H9 (cell line): ENCODE measurements around the gene CDADC1. TPM values are rescaled to one million over a fixed set of nuclear protein-coding genes. Genes with fewer than 3 reads are reported as not detected.

Experiments used
- DNase-seq: peaks from one replicate; pipeline ENCODE4 v3.0.0-alpha.2; 2017
- H2AFZ ChIP-seq: one replicate; pipeline ENCODE4 v1.6.1; 2013; ENCODE audit warnings: mild to moderate bottlenecking, low read length, control low read depth, moderate library complexity
- H2AK5ac ChIP-seq: 2 replicates; pipeline ENCODE4 v1.6.1; 2013; ENCODE audit warnings: low read length, control low read depth, mixed read lengths; ENCODE audit not compliant: insufficient read length
- H2BK120ac ChIP-seq: one replicate; pipeline ENCODE4 v1.6.1; 2013; ENCODE audit warnings: low read depth, mild to moderate bottlenecking, low read length, control low read depth, inconsistent platforms; ENCODE audit not compliant: poor library complexity, severe bottlenecking
- H2BK12ac ChIP-seq: 2 replicates; pipeline ENCODE4 v1.6.1; 2013; ENCODE audit warnings: low read length, control low read depth, mixed read lengths, low read depth; ENCODE audit not compliant: insufficient read length
- H2BK15ac ChIP-seq: 2 replicates; pipeline ENCODE4 v1.6.1; 2013; ENCODE audit warnings: low read depth, low read length, control low read depth
- H2BK20ac ChIP-seq: one replicate; pipeline ENCODE4 v1.6.1; 2013; ENCODE audit warnings: low read depth, mild to moderate bottlenecking, low read length, control low read depth, inconsistent platforms; ENCODE audit not compliant: poor library complexity, severe bottlenecking
- H2BK5ac ChIP-seq: 2 replicates; pipeline ENCODE4 v1.6.1; 2013; ENCODE audit warnings: low read length, control low read depth, mixed read lengths; ENCODE audit not compliant: insufficient read length
- H3K14ac ChIP-seq: 2 replicates; pipeline ENCODE4 v1.6.1; 2013; ENCODE audit warnings: low read length, control low read depth; ENCODE audit not compliant: insufficient read depth
- H3K18ac ChIP-seq: 2 replicates; pipeline ENCODE4 v1.6.1; 2013; ENCODE audit warnings: low read depth, mild to moderate bottlenecking, mixed read lengths, low read length, control low read depth; ENCODE audit not compliant: insufficient read length
- H3K23ac ChIP-seq: 2 replicates; pipeline ENCODE4 v1.6.1; 2013; ENCODE audit warnings: low read length, control low read depth, mixed read lengths, low read depth; ENCODE audit not compliant: insufficient read length
- H3K23me2 ChIP-seq: 2 replicates; pipeline ENCODE4 v1.6.1; 2013; ENCODE audit warnings: low read depth, mild to moderate bottlenecking, mixed read lengths, low read length, control low read depth; ENCODE audit not compliant: insufficient read length, poor library complexity, severe bottlenecking
- H3K27ac ChIP-seq: 2 replicates; pipeline ENCODE4 v1.5.1; 2013; ENCODE audit warnings: low read length, control low read depth, mixed read lengths, low read depth; ENCODE audit not compliant: insufficient read length
- H3K27me3 ChIP-seq: 2 replicates; pipeline ENCODE4 v1.6.1; 2013; ENCODE audit warnings: low read length, control low read depth, inconsistent platforms; ENCODE audit not compliant: insufficient read depth
- H3K4ac ChIP-seq: 2 replicates; pipeline ENCODE4 v1.6.1; 2013; ENCODE audit warnings: low read depth, mild to moderate bottlenecking, control low read depth, inconsistent platforms, low read length, moderate library complexity
- H3K4me1 ChIP-seq: 2 replicates; pipeline ENCODE4 v1.6.1; 2013; ENCODE audit warnings: low read length, control low read depth, inconsistent platforms; ENCODE audit not compliant: insufficient read depth
- H3K4me2 ChIP-seq: 2 replicates; pipeline ENCODE4 v1.6.1; 2013; ENCODE audit warnings: low read length, control low read depth, mixed read lengths; ENCODE audit not compliant: insufficient read length, insufficient read depth
- H3K56ac ChIP-seq: 2 replicates; pipeline ENCODE4 v1.6.1; 2013; ENCODE audit warnings: low read depth, mild to moderate bottlenecking, mixed read lengths, low read length, control low read depth; ENCODE audit not compliant: insufficient read length
- H3K79me1 ChIP-seq: 2 replicates; pipeline ENCODE4 v1.6.1; 2013; ENCODE audit warnings: low read depth, mild to moderate bottlenecking, moderate library complexity, low read length, control low read depth, inconsistent platforms; ENCODE audit not compliant: insufficient read depth, poor library complexity, severe bottlenecking
- H3K79me2 ChIP-seq: 2 replicates; pipeline ENCODE4 v1.6.1; 2013; ENCODE audit warnings: low read length, control low read depth, inconsistent platforms; ENCODE audit not compliant: insufficient read depth
- H3K9ac ChIP-seq: 2 replicates; pipeline ENCODE4 v1.6.1; 2013; ENCODE audit warnings: low read length, control low read depth, mixed read lengths; ENCODE audit not compliant: insufficient read length; ENCODE audit errors: extremely low read depth
- H3K9me3 ChIP-seq: one replicate; pipeline ENCODE4 v1.6.1; 2013; ENCODE audit warnings: low read depth, low read length, inconsistent platforms; ENCODE audit not compliant: control insufficient read depth
- H3T11ph ChIP-seq: one replicate; pipeline ENCODE4 v1.6.1; 2013; ENCODE audit warnings: mild to moderate bottlenecking, low read length, control low read depth, inconsistent platforms
- H4K20me1 ChIP-seq: one replicate; pipeline ENCODE4 v1.6.1; 2013; ENCODE audit not compliant: control insufficient read depth, insufficient read length, insufficient read depth
- H4K5ac ChIP-seq: 2 replicates; pipeline ENCODE4 v1.6.1; 2013; ENCODE audit warnings: low read depth, mild to moderate bottlenecking, mixed read lengths, low read length, control low read depth; ENCODE audit not compliant: insufficient read length
- H4K8ac ChIP-seq: replicated peaks from 2 replicates; pipeline ENCODE4 v1.6.1; 2013; ENCODE audit warnings: low read length, control low read depth, mixed read lengths, low read depth; ENCODE audit not compliant: insufficient read length
- H4K91ac ChIP-seq: 2 replicates; pipeline ENCODE4 v1.6.1; 2013; ENCODE audit warnings: low read depth, mild to moderate bottlenecking, moderate library complexity, mixed read lengths, low read length, control low read depth; ENCODE audit not compliant: insufficient read length
- H3K27ac Mint-ChIP-seq, 3 experiments: 2 replicates in 2 of 3; 3 replicates in 1 of 3; pipeline ENCODE4 v1.8.0; 2020 to 2021; ENCODE audit warnings: mixed read lengths in 3 of 3, mild to moderate bottlenecking in 1 of 3, moderate library complexity in 1 of 3
- H3K27me3 Mint-ChIP-seq: 2 replicates; pipeline ENCODE4 v1.8.0; 2021; ENCODE audit warnings: low read depth, mild to moderate bottlenecking, moderate library complexity, mixed read lengths
- H3K36me3 Mint-ChIP-seq, 3 experiments: 2 replicates in 2 of 3; 3 replicates in 1 of 3; pipeline ENCODE4 v1.8.0; 2020 to 2021; ENCODE audit warnings: low read depth in 3 of 3, mixed read lengths in 3 of 3; ENCODE audit not compliant: insufficient read depth in 1 of 3
- H3K4me1 Mint-ChIP-seq, 2 experiments: 2 replicates each; pipeline ENCODE4 v1.8.0; 2020; ENCODE audit warnings: mixed read lengths in 2 of 2
- H3K4me3 Mint-ChIP-seq, 2 experiments: 2 replicates in 1 of 2; 3 replicates in 1 of 2; pipeline ENCODE4 v1.8.0; 2020 to 2021; ENCODE audit warnings: mild to moderate bottlenecking in 2 of 2, mixed read lengths in 2 of 2, moderate library complexity in 1 of 2
- H3K9me3 Mint-ChIP-seq, 2 experiments: 2 replicates in 1 of 2; 3 replicates in 1 of 2; pipeline ENCODE4 v1.8.0; 2020; ENCODE audit warnings: mild to moderate bottlenecking in 2 of 2, mixed read lengths in 2 of 2, moderate library complexity in 1 of 2
- CTCF ChIP-seq: fragments of 200-600 bp; sonication (generic); conservative IDR thresholded peaks from 3 replicates; pipeline ENCODE4 v1.8.0; 2021; ENCODE audit warnings: antibody characterized with exemption, mild to moderate bottlenecking
- total RNA-seq: library from RNA; stranded (reverse); gene quantifications from 2 replicates; pipeline ENCODE4 v1.2.1, GENCODE V29; 2021

Gene CDADC1
- total RNA-seq, 1 experiment from 2014 or later, result 4.9 TPM

- Histone ChIP-seq H2BK15ac (no peak overlapping the region), H2BK120ac (no peak overlapping the region), H4K91ac (no peak overlapping the region), H3K23ac (no peak overlapping the region), H3K18ac (no peak overlapping the region), H4K5ac (no peak overlapping the region), H3K27ac (no peak overlapping the region), H4K8ac (no peak overlapping the region), H4K20me1 (no peaks in the 10 kb centered on the region), H3K79me2 (no peaks in the 10 kb centered on the region), H3K4me2 (no peak overlapping the region), H3K27me3 (no peaks in the 10 kb centered on the region), H3K9ac (no peak overlapping the region), H2AFZ (no peak overlapping the region), H3K79me1 (no peaks in the 10 kb centered on the region), H3K14ac (no peak overlapping the region), H2BK20ac (no peak overlapping the region), H2AK5ac (no peak overlapping the region), H2BK5ac (no peak overlapping the region), H3K56ac (no peak overlapping the region), H3K23me2 (peaks cover 9% of the 10 kb centered on the region), H2BK12ac (no peak overlapping the region), H3K9me3 (no peaks in the 10 kb centered on the region), H3K4me1 (no peaks in the 10 kb centered on the region), H3K4ac (no peak overlapping the region), H3T11ph (no peak overlapping the region)
- no peaks in the 10 kb centered on the region; the same call in 1 of the 2 replicates for H3K27me3 Mint-ChIP-seq
- no peak overlapping the region for H3K27ac Mint-ChIP-seq
- H3K4me1 Mint-ChIP-seq, result peaks cover 13 to 14% of the 10 kb centered on the region in 2 experiments
- H3K4me3 Mint-ChIP-seq, result no peak overlapping the region
- no peaks in the 10 kb centered on the region; a peak in 1 of 5 replicates for H3K9me3 Mint-ChIP-seq
- DNase-seq, result no peak
- TF ChIP-seq CTCF, result no peak
- H3K36me3 Mint-ChIP-seq, result no peaks in the 10 kb centered on the region
Measured at GRCh38 chr13:49245101-49245500, 2.6 kb upstream of the CDADC1 start.
